OCI-LY7 (cell line): ENCODE data around the gene BNIP3.

Source experiments
- CTCF ChIP-seq: fragments of 200-600 bp; sonication (generic); conservative IDR thresholded peaks from 2 replicates; pipeline ENCODE4 v1.5.1; 2014; ENCODE audit warnings: mild to moderate bottlenecking, antibody characterized with exemption, low read length, moderate library complexity, mixed read lengths
- EZH2phosphoT487 ChIP-seq: fragments of 200-600 bp; sonication (generic); IDR thresholded peaks from 2 replicates; pipeline ENCODE4 v1.6.1; 2018; ENCODE audit warnings: low read depth, borderline replicate concordance, mild to moderate bottlenecking, mixed run types, antibody characterized with exemption, low read length, moderate library complexity, mixed read lengths

- no peak for TF ChIP-seq CTCF
- TF ChIP-seq EZH2phosphoT487, result no peak
Measured at GRCh38 chr10:132022241-132022640, 40.5 kb upstream of the BNIP3 start.
